Keratinocyte (primary cell): ENCODE measurements around the gene TTC22. TPM values are rescaled to one million over a fixed set of nuclear protein-coding genes. Genes with fewer than 3 reads are reported as not detected.

Experiments used
- DNase-seq: peaks from one replicate; pipeline ENCODE4 v3.0.0-alpha.2; 2011; ENCODE audit warnings: low read depth, missing footprints, low spot score
- FAIRE-seq: peaks from 2 replicates; lab custom pipeline; 2011; peaks lifted over from hg19 to GRCh38; lab: Jason Lieb, UNC
- H2AFZ ChIP-seq: 2 replicates; pipeline ENCODE4 v1.6.0; 2012; ENCODE audit warnings: low read length, control low read depth, inconsistent platforms; ENCODE audit not compliant: control insufficient read depth
- H3K27ac ChIP-seq: 2 replicates; pipeline ENCODE4 v1.5.1; 2011; ENCODE audit warnings: low read length; ENCODE audit not compliant: control insufficient read depth, insufficient read depth
- H3K27me3 ChIP-seq: 3 replicates; pipeline ENCODE4 v1.6.0; 2011; ENCODE audit warnings: low read length; ENCODE audit not compliant: control insufficient read depth, insufficient read depth; ENCODE audit errors: extremely low read depth
- H3K36me3 ChIP-seq, 2 experiments: 2 replicates in 1 of 2; 3 replicates in 1 of 2; pipeline ENCODE4 v1.5.1; 2011; ENCODE audit warnings: low read length in 2 of 2, mild to moderate bottlenecking in 1 of 2; ENCODE audit not compliant: control insufficient read depth in 2 of 2, insufficient read depth in 2 of 2; ENCODE audit errors: extremely low read depth in 1 of 2
- H3K4me1 ChIP-seq: 3 replicates; pipeline ENCODE4 v1.5.1; 2011; ENCODE audit warnings: low read length; ENCODE audit not compliant: control insufficient read depth, insufficient read depth; ENCODE audit errors: extremely low read depth
- H3K4me2 ChIP-seq: 3 replicates; pipeline ENCODE4 v1.6.0; 2011; ENCODE audit warnings: low read depth, low read length; ENCODE audit not compliant: control insufficient read depth, insufficient read depth; ENCODE audit errors: extremely low read depth
- H3K4me3 ChIP-seq, 3 experiments: fragments of 200-600 bp in 1 of 3; sonication (generic) in 1 of 3; 2 replicates in 2 of 3; 3 replicates in 1 of 3; pipeline ENCODE4 v1.5.1; 2011 to 2016; ENCODE audit warnings: low read length in 3 of 3, mild to moderate bottlenecking in 3 of 3, control low read depth in 2 of 3, inconsistent platforms in 1 of 3, low read depth in 1 of 3, mixed read lengths in 1 of 3, mixed run types in 1 of 3, moderate library complexity in 1 of 3; ENCODE audit not compliant: control insufficient read depth in 2 of 3, insufficient read depth in 2 of 3; ENCODE audit errors: extremely low read depth in 1 of 3
- H3K79me2 ChIP-seq: 2 replicates; pipeline ENCODE4 v1.6.0; 2012; ENCODE audit warnings: low read length; ENCODE audit not compliant: control insufficient read depth, insufficient read depth
- H3K9ac ChIP-seq: 3 replicates; pipeline ENCODE4 v1.6.0; 2011; ENCODE audit warnings: low read length; ENCODE audit not compliant: control insufficient read depth, insufficient read depth; ENCODE audit errors: extremely low read depth
- H3K9me1 ChIP-seq: 3 replicates; pipeline ENCODE4 v1.6.0; 2011; ENCODE audit warnings: low read length; ENCODE audit not compliant: control insufficient read depth, insufficient read depth; ENCODE audit errors: extremely low read depth
- H3K9me3 ChIP-seq: 2 replicates; pipeline ENCODE4 v1.5.1; 2012; ENCODE audit warnings: low read depth, low read length; ENCODE audit not compliant: control insufficient read depth
- H4K20me1 ChIP-seq: 3 replicates; pipeline ENCODE4 v1.6.0; 2011; ENCODE audit warnings: low read length; ENCODE audit not compliant: control insufficient read depth, insufficient read depth; ENCODE audit errors: extremely low read depth
- CTCF ChIP-seq, 3 experiments: IDR thresholded peaks in 1 of 3; conservative IDR thresholded peaks in 1 of 3; optimal IDR thresholded peaks in 1 of 3; 2 replicates in 2 of 3; 3 replicates in 1 of 3; pipeline versions ENCODE3 to v1.5.1; 2011; ENCODE audit warnings: low read length in 3 of 3, mild to moderate bottlenecking in 3 of 3, moderate library complexity in 2 of 3, control low read depth in 1 of 3, inconsistent platforms in 1 of 3; ENCODE audit not compliant: insufficient read depth in 2 of 3; ENCODE audit errors: extremely low read depth in 1 of 3
- EZH2 ChIP-seq: IDR thresholded peaks from one replicate; pipeline ENCODE4 v1.6.1; 2012; ENCODE audit warnings: inconsistent platforms, mild to moderate bottlenecking, low read length, moderate library complexity
- dilution Hi-C: fragments of 300-500 bp; cut with MboI; formaldehyde crosslinking; loops from one replicate; pipeline ENCODE4 v1.7.0; 2020; ENCODE audit warnings: low sequenced_read_pairs; ENCODE audit not compliant: extremely low pct_ligation_motif_present
- polyA plus RNA-seq, 5 experiments: library from polyadenylated mRNA; depleted of rRNA in 3 of 5; stranded (reverse) in 3 of 5; stranded (forward) in 1 of 5; unstranded in 1 of 5; fragments of >200 nt; gene quantifications; 1 replicate in 1 of 5; 2 replicates in 3 of 5; 3 replicates in 1 of 5; pipeline versions ENCODE4 v1.2.1 to v1.2.3, GENCODE V29; 2011 to 2012; ENCODE audit warnings: missing spikeins in 2 of 5, low read depth in 1 of 5, low replicate concordance in 1 of 5

TTC22 gene
- polyA plus RNA-seq, 1 donor (not counting 4 experiments of a cell fraction or from before 2014, with no cell fraction given): 5.1 TPM

GRCh38 chr1:54795841-54796468 is 5.2 kb downstream of the TTC22 start:
- Histone ChIP-seq H3K36me3 (no peaks in the 10 kb centered on the region), H3K4me2 (no peak overlapping the region), H3K9me1 (peaks cover 5% of the 10 kb centered on the region), H3K9me3 (no peaks in the 10 kb centered on the region), H2AFZ (no peak overlapping the region), H3K79me2 (no peaks in the 10 kb centered on the region), H3K27me3 (no peaks in the 10 kb centered on the region), H4K20me1 (no peaks in the 10 kb centered on the region), H3K27ac (no peak overlapping the region), H3K9ac (no peak overlapping the region), H3K4me1 (peaks cover 35% of the 10 kb centered on the region), H3K4me3 (no peak overlapping the region)
- dilution Hi-C loops: no loop called here
- no peak for DNase-seq
- no peak for FAIRE-seq
- TF ChIP-seq EZH2: no peak
- TF ChIP-seq CTCF (optimal IDR thresholded peaks at IDR 0.05 in 1 of 3, IDR thresholded peaks at IDR 0.05 in 1 of 3, conservative IDR thresholded peaks at IDR 0.05 in 1 of 3; ENCODE audit: extremely low read depth in 1 of 3, insufficient read depth in 2 of 3, low read length in 3 of 3): no peak

GRCh38 chr1:54795356-54795665 is 5.8 kb downstream of the TTC22 start:
- Histone ChIP-seq H3K4me2 (no peak overlapping the region), H3K27ac (peak overlapping the region; percentile 10), H3K36me3 (no peaks in the 10 kb centered on the region), H3K9me1 (peaks cover 5% of the 10 kb centered on the region), H3K4me3 (no peak overlapping the region), H3K4me1 (peaks cover 33% of the 10 kb centered on the region), H3K79me2 (no peaks in the 10 kb centered on the region), H4K20me1 (no peaks in the 10 kb centered on the region), H3K9me3 (no peaks in the 10 kb centered on the region), H3K27me3 (no peaks in the 10 kb centered on the region), H3K9ac (no peak overlapping the region), H2AFZ (no peak overlapping the region)
- FAIRE-seq: no peak
- dilution Hi-C loops: no loop called here
- TF ChIP-seq CTCF (optimal IDR thresholded peaks at IDR 0.05 in 1 of 3, IDR thresholded peaks at IDR 0.05 in 1 of 3, conservative IDR thresholded peaks at IDR 0.05 in 1 of 3; ENCODE audit: extremely low read depth in 1 of 3, insufficient read depth in 2 of 3, low read length in 3 of 3) (peak in 1 of 3 experiments; percentile 4), EZH2 (no peak)
- DNase-seq: no peak
